Adrenal gland (tissue), 12 donors: ENCODE data around the gene LDB2. TPM values are rescaled to one million over a fixed set of nuclear protein-coding genes. Genes with fewer than 3 reads are reported as not detected.
"Not testable (repeated sequence)": the region's sequence is repeated elsewhere in the genome, so short reads cannot be mapped to it uniquely, and the experiment has no call there.

Source experiments
- DNase-seq, 7 donors: peaks; one replicate each; pipeline ENCODE4 v3.0.0-alpha.2; 2019 to 2020
- H3K27ac ChIP-seq, 5 donors: fragments of 200-600 bp; sonication (generic) in 4 of 5; 1 replicate in 3 of 5; 2 replicates in 2 of 5; pipeline versions ENCODE4 v1.5.1 to v1.8.0; 2016 to 2020; ENCODE audit warnings: mild to moderate bottlenecking in 1 of 5
- H3K27me3 ChIP-seq: fragments of 200-600 bp; 2 replicates; pipeline ENCODE4 v1.8.0; 2021
- H3K36me3 ChIP-seq, 2 donors: fragments of 200-600 bp; replicated peaks in 1 of 2; 1 replicate in 1 of 2; 2 replicates in 1 of 2; pipeline versions ENCODE4 v1.5.1 to v1.8.0; 2018 to 2022
- H3K4me1 ChIP-seq, 2 donors: fragments of 200-600 bp; replicated peaks in 1 of 2; 1 replicate in 1 of 2; 2 replicates in 1 of 2; pipeline versions ENCODE4 v1.5.1 to v1.8.0; 2018 to 2021
- H3K4me3 ChIP-seq, 4 donors: fragments of 200-600 bp; sonication (generic) in 3 of 4; one replicate each; pipeline ENCODE4 v1.5.1; 2016 to 2018
- H3K9me3 ChIP-seq, 3 donors: fragments of 200-600 bp; sonication (generic) in 1 of 3; replicated peaks in 1 of 3; 1 replicate in 2 of 3; 2 replicates in 1 of 3; pipeline versions ENCODE4 v1.5.1 to v1.8.0; 2016 to 2021
- CTCF ChIP-seq, 6 experiments: fragments of 450-650 bp in 4 of 6; fragments of 200-600 bp in 2 of 6; sonication (generic) in 1 of 6; IDR thresholded peaks; 1 replicate in 5 of 6; 2 replicates in 1 of 6; pipeline versions ENCODE4 v1.5.1 to v1.8.0; 2016 to 2021; ENCODE audit warnings: antibody characterized with exemption in 6 of 6, mild to moderate bottlenecking in 2 of 6, moderate library complexity in 1 of 6
- POLR2A ChIP-seq, 2 donors: fragments of 450-650 bp; IDR thresholded peaks; one replicate each; pipeline ENCODE4 v1.6.1; 2017; ENCODE audit warnings: antibody characterized with exemption in 2 of 2, mild to moderate bottlenecking in 2 of 2, moderate library complexity in 1 of 2
- WGBS, 4 donors: extraction: QIAGEN DNeasy Blood & Tissue Kit in 2 of 4; methylation state at CpG; one replicate each; pipeline versions ENCODE4 v1.1.5 to v1.1.7; 2013 to 2017; 5-methylcytosine and 5-hydroxymethylcytosine counted together
- intact Hi-C, 2 donors: fragments of 100-400 bp; cut with DNase I; formaldehyde crosslinking; loops; one replicate each; pipeline versions ENCODE4 v1.14.1 to v1.15.0; 2022 to 2023
- polyA plus RNA-seq, 3 donors: library from polyadenylated mRNA; stranded (reverse); fragments of 200-250 nt in 2 of 3; fragments of 350-450 nt in 1 of 3; fragmentation: Illumina TruSeq in 1 of 3; extraction: RNeasy Lipid Tissue Mini Kit (QIAGEN cat#74804) in 1 of 3; gene quantifications; one replicate each; pipeline ENCODE4 v1.2.3, GENCODE V29; 2013 to 2014
- total RNA-seq, 9 donors: library from RNA; depleted of rRNA in 4 of 9; stranded (reverse); fragments of >200 nt in 4 of 9; fragments of 120-200 nt in 1 of 9; fragmentation: NEBNext Ultra II Directional in 1 of 9; extraction: Animal tissue kit (Norgen Biotek cat#: 25700) in 1 of 9; gene quantifications; one replicate each; pipeline versions ENCODE4 v1.1.0 to v1.2.4, GENCODE V29; 2013 to 2023
- donor health status: healthy with polysubstance abuse.
- donor health status: Bipolar disorder and iron deficiency.
- donor health status: DM: yes; HTN: yes; CAD: no.
- donor health status: DM: no; HTN: no; CAD: no.
- donor health status: DM: no; HTN: no; CAD: no.
- donor health status: DM: yes; HTN: yes; CAD: no.

LDB2 gene
- total and polyA plus RNA-seq, 12 donors: 17.1 to 51.1 (median 27.0) TPM

- Histone ChIP-seq H3K36me3 (no peaks in the 10 kb centered on the region), H3K9me3 (no peaks in the 10 kb centered on the region), H3K4me1 (no peaks in the 10 kb centered on the region), H3K27me3 (no peaks in the 10 kb centered on the region), H3K4me3 (no peak overlapping the region), H3K27ac (no peak overlapping the region)
- TF ChIP-seq POLR2A (IDR thresholded peaks at IDR 0.05) (no peak), CTCF (IDR thresholded peaks at IDR 0.05) (no peak)
- 84 to 91% (median 89%) methylated on average over 2 of the region's 2 CpGs for WGBS, 4 donors
- no peak for DNase-seq
- intact Hi-C loops: no loop called here
Measured at GRCh38 chr4:16636304-16636703, 262.1 kb downstream of the LDB2 start.

GRCh38 chr4:16629274-16629673 lies 269.2 kb downstream of the LDB2 start:
- WGBS, 4 donors: 79 to 96% (median 92%) methylated on average over 2 of the region's 2 CpGs
- H3K27me3 ChIP-seq, H3K4me1 ChIP-seq, H3K9me3 ChIP-seq, H3K27ac ChIP-seq, H3K4me3 ChIP-seq, H3K36me3 ChIP-seq, intact Hi-C loops, DNase-seq: not testable (repeated sequence)

- DNase-seq, H3K27ac ChIP-seq: not testable (repeated sequence)
- WGBS, 4 donors: 88 to 100% (median 95%) methylated on average over 1 to 4 of the region's 4 CpGs
Measured at GRCh38 chr4:16628835-16629234, 269.6 kb downstream of the LDB2 start.

GRCh38 chr4:16627999-16628398 lies 270.4 kb downstream of the LDB2 start:
- TF ChIP-seq POLR2A (IDR thresholded peaks at IDR 0.05) (no peak), CTCF (IDR thresholded peaks at IDR 0.05) (no peak)
- peak overlapping the region in 1 of 5 donors; percentile 37 for H3K27ac ChIP-seq
- no peaks in the 10 kb centered on the region for H3K27me3 ChIP-seq
- H3K4me1 ChIP-seq: peaks cover 0 to 6% of the 10 kb centered on the region in 2 donors
- DNase-seq: no peak
- WGBS, 4 donors: 49 to 76% (median 67%) methylated on average over 5 to 6 of the region's 6 CpGs
- no peaks in the 10 kb centered on the region for H3K9me3 ChIP-seq
- H3K36me3 ChIP-seq: no peaks in the 10 kb centered on the region
- no peak overlapping the region for H3K4me3 ChIP-seq
- intact Hi-C loops: no loop called here

More at GRCh38 chr4:16628835-16629234, 269.6 kb downstream of the LDB2 start:
- H3K4me1 ChIP-seq, H3K36me3 ChIP-seq, intact Hi-C loops, H3K4me3 ChIP-seq, H3K9me3 ChIP-seq, H3K27me3 ChIP-seq: not testable (repeated sequence)

GRCh38 chr4:16626945-16627344 lies 271.5 kb downstream of the LDB2 start:
- Histone ChIP-seq H3K27ac (peak overlapping the region in 1 of 5 donors; percentile 4), H3K4me1 (peaks cover 0 to 6% of the 10 kb centered on the region in 2 donors), H3K4me3 (no peak overlapping the region), H3K36me3 (no peaks in the 10 kb centered on the region), H3K27me3 (no peaks in the 10 kb centered on the region), H3K9me3 (no peaks in the 10 kb centered on the region)
- WGBS, 4 donors: 31 to 53% (median 36%) methylated on average over 5 of the region's 5 CpGs
- DNase-seq: peak; percentile 28 to 67 (median 59)
- TF ChIP-seq POLR2A (IDR thresholded peaks at IDR 0.05) (no peak), CTCF (IDR thresholded peaks at IDR 0.05) (no peak)
- intact Hi-C loops: no loop called here
